ENCODE results near the gene PYGO2.
A peak's percentile ranks its signal among the peaks of the same experiment; 100 is the strongest.

PYGO2 gene

DNA sequence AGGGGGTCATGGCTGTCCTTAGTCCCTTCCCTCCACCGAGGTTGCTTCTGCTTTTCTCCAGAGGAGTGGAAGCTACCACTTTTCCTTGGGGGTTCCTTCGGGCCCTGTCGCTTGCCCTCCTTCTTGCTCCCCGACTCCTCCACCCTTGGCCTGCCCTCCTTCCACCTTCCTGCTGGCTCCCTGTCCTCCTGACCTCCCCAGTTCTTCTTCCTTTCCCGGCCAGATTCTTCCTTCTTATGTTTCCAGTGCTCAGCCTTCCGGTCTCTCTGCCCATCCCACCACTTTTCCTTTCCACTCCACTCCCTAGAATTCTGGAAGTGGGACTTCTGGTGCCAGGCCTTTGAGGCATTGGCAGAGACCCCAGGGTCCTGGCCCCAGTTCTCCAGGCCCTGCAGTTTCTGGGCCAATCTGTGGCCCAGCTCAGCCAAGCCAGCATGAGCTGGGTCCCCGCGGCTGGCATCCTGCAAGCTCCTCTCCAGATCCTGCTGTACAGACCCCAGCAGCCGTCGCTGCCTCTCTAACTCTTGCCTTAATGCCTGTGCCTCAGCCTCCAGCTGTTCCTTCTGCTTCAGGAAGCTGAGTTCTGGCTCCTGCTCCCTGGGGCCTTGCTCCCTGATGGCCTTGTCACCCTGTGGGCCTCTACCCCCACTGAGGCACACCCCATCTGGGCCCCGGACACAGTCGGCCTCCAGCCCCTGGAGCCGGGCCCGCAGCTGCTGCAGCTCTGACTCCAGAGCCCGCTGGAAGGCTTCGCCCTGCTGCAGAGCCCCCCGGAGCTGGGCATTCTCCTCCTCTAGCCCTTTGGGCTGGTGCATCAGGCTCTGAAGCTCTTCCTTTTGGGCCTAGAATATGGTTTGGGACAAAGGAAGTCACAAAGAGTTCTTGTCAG, 15.4 kb downstream of the PYGO2 start:
- DNase-seq (ENCODE audit: low read depth in 1 of 2, low spot score in 1 of 2): no peak
- no peak for TF ChIP-seq JUND (IDR thresholded peaks at IDR 0.05; ENCODE audit: low read depth)
- in situ Hi-C loops (cut with HindIII; ENCODE audit: low pct_unique_long_range_greater_than_20kb, low sequenced_read_pairs): no loop called here

DNA sequence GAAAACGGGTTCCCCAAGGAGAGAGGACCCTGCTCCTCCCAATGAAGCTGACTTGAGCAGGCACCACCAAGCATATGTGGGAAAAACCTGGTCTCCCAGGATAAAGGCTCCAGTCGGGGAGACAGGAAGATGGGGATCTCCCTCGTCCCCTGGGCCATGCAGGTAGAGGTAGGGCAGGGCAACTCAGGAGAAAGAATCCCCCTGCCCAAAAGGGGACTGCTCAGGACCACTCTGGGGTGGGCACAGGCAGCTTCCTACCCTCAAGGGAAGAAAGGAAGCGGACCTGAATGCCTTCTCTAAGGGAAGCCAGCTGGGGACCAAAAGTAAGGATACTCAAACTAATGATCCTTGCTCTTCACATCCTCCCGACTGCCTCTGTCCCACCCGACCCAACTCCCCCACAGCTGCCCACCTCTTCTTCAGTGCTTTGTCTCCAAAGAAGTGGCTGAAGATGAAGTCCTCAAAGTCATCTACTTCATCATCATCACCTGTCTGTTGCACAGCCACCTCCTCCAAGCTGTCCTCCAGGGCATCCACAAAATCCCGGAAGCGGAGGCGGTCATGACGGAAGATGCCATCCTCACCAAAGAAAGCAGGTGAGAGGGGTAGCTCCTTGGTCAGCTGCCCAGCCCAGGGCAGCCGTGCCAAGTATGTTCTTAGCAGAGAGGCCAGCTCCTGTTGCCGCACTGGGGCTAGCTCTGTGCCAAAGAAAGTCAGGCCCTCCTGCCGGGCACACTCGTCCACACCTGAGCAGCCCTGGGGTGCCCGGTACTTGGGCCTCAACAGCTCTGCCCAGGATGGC, 16.2 kb downstream of the PYGO2 start:
- no peak for DNase-seq (ENCODE audit: low read depth in 1 of 2, low spot score in 1 of 2)
- TF ChIP-seq JUND (IDR thresholded peaks at IDR 0.05; ENCODE audit: low read depth): no peak
- in situ Hi-C loops (cut with HindIII; ENCODE audit: low pct_unique_long_range_greater_than_20kb, low sequenced_read_pairs): no loop called here

DNA sequence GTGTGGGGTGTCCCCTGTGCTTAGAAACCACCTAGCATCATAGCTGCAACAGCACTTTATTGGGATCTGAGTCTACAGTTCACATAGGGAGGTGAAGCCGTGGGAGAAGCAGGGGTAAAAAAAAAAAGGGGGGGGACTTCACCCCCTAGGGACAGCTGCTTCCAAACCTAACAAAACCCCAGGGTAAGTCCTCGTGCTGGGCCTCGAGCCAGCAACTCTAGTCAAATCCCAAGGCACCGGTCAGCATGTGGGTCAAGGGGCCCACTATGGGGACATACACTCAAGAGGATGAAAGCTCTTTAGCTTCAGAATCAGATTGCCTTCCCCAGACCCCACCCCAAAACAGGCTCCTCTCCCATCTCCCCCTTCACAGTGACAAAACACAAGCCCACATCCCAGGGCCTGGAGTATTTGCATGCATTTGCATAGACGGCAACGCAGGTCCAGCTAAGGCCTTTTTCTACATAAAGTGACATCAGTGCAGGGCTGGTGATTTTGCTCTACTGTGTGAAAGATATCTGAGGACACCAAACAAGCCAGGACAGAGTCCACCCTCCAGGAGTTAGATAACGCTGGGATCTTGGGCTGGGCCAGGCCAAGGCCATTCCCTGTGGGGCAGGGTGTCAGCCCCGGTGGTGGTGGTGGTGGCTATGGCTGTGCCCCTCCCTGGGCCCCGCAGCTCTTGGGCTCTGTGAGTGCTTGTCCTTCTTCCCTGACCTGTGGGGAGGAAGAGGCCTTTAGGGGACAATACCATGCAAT, 17.0 kb downstream of the PYGO2 start:
- in situ Hi-C loops (cut with HindIII; ENCODE audit: low pct_unique_long_range_greater_than_20kb, low sequenced_read_pairs): no loop called here
- DNase-seq (ENCODE audit: low read depth in 1 of 2, low spot score in 1 of 2): no peak
- TF ChIP-seq JUND (IDR thresholded peaks at IDR 0.05; ENCODE audit: low read depth): no peak

DNA sequence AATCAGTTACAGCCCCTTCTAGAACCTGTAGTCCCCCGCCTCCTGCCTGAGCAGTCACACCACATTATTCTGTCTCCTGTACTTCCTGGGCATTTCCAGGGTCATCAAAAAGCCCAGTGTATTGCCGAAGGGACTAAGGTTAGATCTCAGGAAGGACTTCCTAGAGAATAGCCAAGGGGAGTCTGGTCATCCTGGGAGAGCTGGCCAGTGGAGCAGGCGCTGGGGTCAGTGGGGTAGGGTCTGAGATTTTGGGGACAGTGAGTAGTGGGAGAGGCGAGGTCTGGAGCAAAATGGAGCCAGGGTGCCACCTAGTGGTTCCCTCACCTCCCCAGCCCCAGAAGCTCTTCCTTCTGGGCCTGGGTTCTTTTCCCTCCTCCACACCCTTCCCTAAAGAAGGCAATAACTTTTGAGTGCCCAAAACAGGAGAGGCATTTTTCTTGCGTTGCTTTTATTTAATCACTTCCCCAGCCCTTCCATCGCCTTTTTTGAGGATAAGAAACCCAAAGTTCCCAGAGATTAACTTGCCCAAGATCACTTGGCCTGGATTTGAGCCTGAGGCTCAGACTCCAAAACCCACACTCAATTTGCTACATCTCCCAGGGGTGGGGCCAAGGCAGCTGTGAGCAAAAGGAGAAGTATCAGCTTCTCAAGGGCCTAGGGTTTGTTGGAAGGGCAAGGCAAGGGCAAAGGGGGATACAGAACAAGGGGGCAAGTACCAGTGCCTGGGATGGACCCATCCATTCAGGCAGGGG, 17.8 kb downstream of the PYGO2 start:
- TF ChIP-seq JUND (IDR thresholded peaks at IDR 0.05; ENCODE audit: low read depth): no peak
- DNase-seq (ENCODE audit: low read depth in 1 of 2, low spot score in 1 of 2): peak; percentile 58 to 69

DNA sequence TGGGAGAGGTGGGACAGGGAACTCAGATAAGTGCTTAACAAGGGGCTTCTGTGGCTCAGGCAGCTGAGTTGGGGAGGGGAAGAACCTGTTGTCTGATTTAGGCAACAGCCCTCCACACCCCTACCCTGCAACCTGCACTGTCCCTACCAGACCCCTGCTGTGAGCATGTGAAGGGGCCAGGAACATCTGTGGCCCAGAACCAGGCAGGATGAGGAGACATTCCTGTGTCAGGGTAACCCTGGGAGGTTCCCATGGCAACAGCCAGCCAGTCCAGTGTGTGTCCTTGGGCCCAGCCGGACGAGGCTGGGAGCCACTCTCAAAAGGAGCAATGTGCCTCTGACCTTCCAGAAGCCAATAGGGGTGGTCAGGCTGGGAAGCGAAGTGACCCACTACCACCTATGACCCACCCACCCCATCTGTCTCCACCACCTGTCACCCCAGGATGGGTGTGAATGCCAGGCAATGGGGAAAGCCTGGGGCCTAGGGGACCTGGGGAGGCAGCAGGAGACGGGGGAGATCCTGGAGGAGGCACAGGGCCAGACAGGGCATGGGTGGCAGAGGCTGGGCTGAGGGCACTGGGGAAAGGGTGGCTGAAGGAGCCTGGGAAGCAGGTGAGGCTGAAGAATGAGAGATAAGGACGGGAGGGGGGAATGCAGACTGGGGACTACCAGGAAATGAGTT, 20.1 kb downstream of the PYGO2 start:
- no peak for TF ChIP-seq JUND (IDR thresholded peaks at IDR 0.05; ENCODE audit: low read depth)
- in situ Hi-C loops (cut with HindIII; ENCODE audit: low pct_unique_long_range_greater_than_20kb, low sequenced_read_pairs): no loop called here
- DNase-seq (ENCODE audit: low read depth in 1 of 2, low spot score in 1 of 2): peak in 1 of 2 experiments; percentile 72

More for the DNA sequence above, 17.8 kb downstream of the PYGO2 start:
- in situ Hi-C loops (cut with HindIII; ENCODE audit: low pct_unique_long_range_greater_than_20kb, low sequenced_read_pairs): no loop called here

DNA sequence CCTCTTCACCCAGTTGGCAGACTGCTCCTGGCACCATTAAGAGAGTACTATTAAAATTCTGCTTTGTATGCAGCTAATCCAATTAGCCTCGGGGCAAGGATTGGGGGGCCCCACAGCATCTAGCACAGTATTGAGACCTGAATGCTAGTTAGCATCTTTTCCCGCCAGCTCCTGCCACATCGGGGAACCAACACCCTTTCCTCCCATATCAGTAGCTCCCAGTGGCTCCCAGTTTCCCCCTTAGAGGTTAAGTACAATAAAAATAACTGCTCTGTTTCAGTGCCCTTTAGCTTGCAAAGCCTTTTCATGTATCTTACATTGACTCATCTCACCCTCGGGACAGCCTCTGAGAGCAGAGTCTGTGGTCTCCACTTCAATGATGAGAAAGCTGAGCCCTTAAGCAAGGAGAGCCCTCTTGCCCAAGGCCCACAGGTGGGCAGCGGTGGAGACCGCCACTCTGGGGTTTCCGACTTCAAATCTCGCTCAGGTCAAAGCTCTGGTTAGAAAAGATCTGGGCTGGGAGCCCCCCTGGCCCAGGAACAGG, 20.9 kb downstream of the PYGO2 start:
- DNase-seq (ENCODE audit: low read depth in 1 of 2, low spot score in 1 of 2): no peak
- no peak for TF ChIP-seq JUND (IDR thresholded peaks at IDR 0.05; ENCODE audit: low read depth)
- in situ Hi-C loops (cut with HindIII; ENCODE audit: low pct_unique_long_range_greater_than_20kb, low sequenced_read_pairs): no loop called here

DNA sequence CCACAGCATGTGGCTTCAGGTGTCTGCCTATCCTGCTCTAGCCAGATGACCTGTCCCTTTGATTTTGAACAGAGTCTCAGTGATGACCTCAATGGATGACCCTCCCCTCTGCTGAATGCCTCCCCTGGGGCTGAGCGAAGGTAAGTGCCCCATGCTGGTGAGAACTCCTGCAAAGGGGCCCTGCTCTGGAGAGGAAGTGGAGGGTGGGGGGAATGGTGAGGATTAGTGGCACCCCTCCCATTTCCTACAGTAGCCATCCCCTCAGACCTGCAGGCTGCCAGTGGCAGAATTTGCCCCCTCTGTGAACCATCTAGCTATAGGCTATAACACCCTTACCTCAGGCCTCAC, 21.4 kb downstream of the PYGO2 start:
- in situ Hi-C loops (cut with HindIII; ENCODE audit: low pct_unique_long_range_greater_than_20kb, low sequenced_read_pairs): no loop called here
- DNase-seq (ENCODE audit: low read depth in 1 of 2, low spot score in 1 of 2): no peak
- no peak for TF ChIP-seq JUND (IDR thresholded peaks at IDR 0.05; ENCODE audit: low read depth)

DNA sequence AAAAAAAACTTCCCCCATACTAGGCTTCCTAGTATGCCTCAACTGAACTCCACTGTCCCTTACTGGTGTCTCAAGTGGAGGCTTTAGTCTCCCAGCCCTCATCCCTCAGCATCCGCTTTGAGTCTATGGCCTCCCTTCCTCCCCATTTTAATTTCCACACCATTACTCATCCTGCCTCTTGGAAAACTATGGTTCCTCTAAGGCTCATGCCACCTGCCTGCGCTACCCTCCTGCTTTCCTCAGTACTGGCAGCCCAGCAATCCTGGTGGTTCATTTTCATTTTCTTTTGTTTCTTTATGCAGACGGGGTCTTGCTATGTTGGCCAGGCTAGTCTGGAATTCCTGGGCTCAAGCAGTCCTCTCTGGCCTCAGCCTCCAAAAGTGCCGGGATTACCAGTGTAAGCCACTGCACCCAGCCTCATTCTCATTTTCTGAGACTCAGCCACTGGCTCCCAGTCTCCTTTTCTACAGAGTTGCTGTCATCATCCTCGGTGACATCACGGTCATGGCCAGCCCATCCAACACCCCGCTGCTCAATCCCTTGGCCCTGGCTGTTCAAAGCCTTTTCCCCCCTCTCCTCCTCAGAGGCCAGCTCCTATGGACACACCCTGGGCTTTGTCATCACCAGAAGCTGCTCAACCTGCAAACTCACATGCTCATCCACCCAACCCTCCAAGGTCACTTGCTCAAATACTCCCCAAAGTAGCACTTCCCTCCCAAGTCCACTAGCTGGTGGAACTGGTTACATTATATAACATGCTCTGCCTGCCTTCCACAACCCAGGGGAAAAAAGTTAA, 22.8 kb downstream of the PYGO2 start:
- in situ Hi-C loops (cut with HindIII; ENCODE audit: low pct_unique_long_range_greater_than_20kb, low sequenced_read_pairs): no loop called here
- DNase-seq (ENCODE audit: low read depth in 1 of 2, low spot score in 1 of 2): peak in 1 of 2 experiments; percentile 86
- TF ChIP-seq JUND (IDR thresholded peaks at IDR 0.05; ENCODE audit: low read depth): no peak

DNA sequence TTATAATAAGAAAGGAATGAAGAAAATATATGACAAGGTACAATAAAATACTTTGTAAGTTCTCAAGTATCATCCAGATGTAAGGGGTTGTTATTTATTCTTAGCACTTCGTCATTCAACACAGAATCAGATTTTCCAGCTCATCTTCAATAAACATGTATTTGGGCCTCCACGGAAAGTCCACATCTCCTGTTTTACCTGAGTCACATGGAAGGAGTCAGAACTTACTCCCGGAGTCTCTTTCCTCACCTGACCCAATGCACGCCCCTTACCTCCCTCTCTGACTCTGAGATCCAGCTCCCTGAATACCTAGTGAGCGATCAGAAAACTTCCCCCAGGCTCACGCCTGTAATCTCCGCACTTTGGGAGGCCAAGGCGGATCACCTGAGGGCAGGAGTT, 23.6 kb downstream of the PYGO2 start:
- DNase-seq (ENCODE audit: low read depth in 1 of 2, low spot score in 1 of 2): no peak
- no peak for TF ChIP-seq JUND (IDR thresholded peaks at IDR 0.05; ENCODE audit: low read depth)
- in situ Hi-C loops (cut with HindIII; ENCODE audit: low pct_unique_long_range_greater_than_20kb, low sequenced_read_pairs): no loop called here

DNA sequence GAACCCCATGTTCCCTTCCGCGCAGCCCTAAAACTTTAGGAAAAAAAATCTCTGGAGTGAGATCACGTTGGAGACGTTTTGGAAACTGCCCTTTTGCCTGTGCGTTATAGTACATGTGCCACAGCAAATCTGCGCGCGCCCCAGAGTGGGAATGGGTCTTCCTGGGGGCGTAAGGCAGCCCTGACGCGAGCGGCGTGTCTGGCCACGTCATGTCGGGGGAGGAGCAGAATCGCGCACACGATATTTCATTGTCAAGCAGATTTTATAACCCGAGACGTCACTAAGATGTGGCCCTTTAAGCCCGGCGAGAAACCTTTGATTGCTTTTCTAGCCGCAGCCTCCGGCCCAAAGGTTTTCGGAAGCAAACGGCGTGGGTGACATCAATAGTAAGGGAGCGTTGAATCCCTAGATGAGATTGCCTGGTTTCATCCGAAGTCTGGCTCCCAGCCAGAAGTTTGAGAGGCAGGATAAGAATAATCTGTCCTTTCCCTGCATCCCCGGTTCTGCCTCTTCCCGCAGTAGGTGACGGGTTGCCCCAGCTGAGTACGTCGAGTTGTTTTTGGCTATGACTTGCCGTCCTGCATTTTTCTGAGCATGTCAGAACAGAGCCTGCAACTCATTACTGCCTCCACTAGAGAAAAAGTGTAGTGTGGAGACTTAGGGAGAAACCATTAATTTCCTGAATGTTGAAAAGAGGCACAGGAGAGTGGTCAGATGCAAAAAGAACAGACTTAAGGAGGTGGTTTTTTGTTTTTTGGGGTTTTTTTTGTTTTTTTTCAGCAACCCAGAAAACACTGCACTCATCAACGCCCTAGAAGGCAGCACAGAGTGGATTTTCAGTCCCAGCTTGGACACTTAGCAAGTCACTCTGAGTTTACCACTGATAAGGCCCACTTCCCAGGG, 24.2 kb downstream of the PYGO2 start:
- DNase-seq (ENCODE audit: low read depth in 1 of 2, low spot score in 1 of 2): peak; percentile 85 to 99
- TF ChIP-seq JUND (IDR thresholded peaks at IDR 0.05; ENCODE audit: low read depth): no peak
- in situ Hi-C loops (cut with HindIII; ENCODE audit: low pct_unique_long_range_greater_than_20kb, low sequenced_read_pairs): no loop called here

All from T47D (cell line).